Keratinocyte (primary cell): ENCODE data around the gene CFLAR. TPM values are rescaled to one million over a fixed set of nuclear protein-coding genes. Genes with fewer than 3 reads are reported as not detected.

Experiments
- DNase-seq: peaks from one replicate; pipeline ENCODE4 v3.0.0-alpha.2; 2011; ENCODE audit warnings: low read depth, missing footprints, low spot score
- FAIRE-seq: peaks from 2 replicates; lab custom pipeline; 2011; peaks lifted over from hg19 to GRCh38; lab: Jason Lieb, UNC
- H2AFZ ChIP-seq: 2 replicates; pipeline ENCODE4 v1.6.0; 2012; ENCODE audit warnings: low read length, control low read depth, inconsistent platforms; ENCODE audit not compliant: control insufficient read depth
- H3K27ac ChIP-seq: 2 replicates; pipeline ENCODE4 v1.5.1; 2011; ENCODE audit warnings: low read length; ENCODE audit not compliant: control insufficient read depth, insufficient read depth
- H3K27me3 ChIP-seq: 3 replicates; pipeline ENCODE4 v1.6.0; 2011; ENCODE audit warnings: low read length; ENCODE audit not compliant: control insufficient read depth, insufficient read depth; ENCODE audit errors: extremely low read depth
- H3K36me3 ChIP-seq, 2 experiments: 2 replicates in 1 of 2; 3 replicates in 1 of 2; pipeline ENCODE4 v1.5.1; 2011; ENCODE audit warnings: low read length in 2 of 2, mild to moderate bottlenecking in 1 of 2; ENCODE audit not compliant: control insufficient read depth in 2 of 2, insufficient read depth in 2 of 2; ENCODE audit errors: extremely low read depth in 1 of 2
- H3K4me1 ChIP-seq: 3 replicates; pipeline ENCODE4 v1.5.1; 2011; ENCODE audit warnings: low read length; ENCODE audit not compliant: control insufficient read depth, insufficient read depth; ENCODE audit errors: extremely low read depth
- H3K4me2 ChIP-seq: 3 replicates; pipeline ENCODE4 v1.6.0; 2011; ENCODE audit warnings: low read depth, low read length; ENCODE audit not compliant: control insufficient read depth, insufficient read depth; ENCODE audit errors: extremely low read depth
- H3K4me3 ChIP-seq, 3 experiments: fragments of 200-600 bp in 1 of 3; sonication (generic) in 1 of 3; 2 replicates in 2 of 3; 3 replicates in 1 of 3; pipeline ENCODE4 v1.5.1; 2011 to 2016; ENCODE audit warnings: low read length in 3 of 3, mild to moderate bottlenecking in 3 of 3, control low read depth in 2 of 3, inconsistent platforms in 1 of 3, low read depth in 1 of 3, mixed read lengths in 1 of 3, mixed run types in 1 of 3, moderate library complexity in 1 of 3; ENCODE audit not compliant: control insufficient read depth in 2 of 3, insufficient read depth in 2 of 3; ENCODE audit errors: extremely low read depth in 1 of 3
- H3K79me2 ChIP-seq: 2 replicates; pipeline ENCODE4 v1.6.0; 2012; ENCODE audit warnings: low read length; ENCODE audit not compliant: control insufficient read depth, insufficient read depth
- H3K9ac ChIP-seq: 3 replicates; pipeline ENCODE4 v1.6.0; 2011; ENCODE audit warnings: low read length; ENCODE audit not compliant: control insufficient read depth, insufficient read depth; ENCODE audit errors: extremely low read depth
- H3K9me1 ChIP-seq: 3 replicates; pipeline ENCODE4 v1.6.0; 2011; ENCODE audit warnings: low read length; ENCODE audit not compliant: control insufficient read depth, insufficient read depth; ENCODE audit errors: extremely low read depth
- H3K9me3 ChIP-seq: 2 replicates; pipeline ENCODE4 v1.5.1; 2012; ENCODE audit warnings: low read depth, low read length; ENCODE audit not compliant: control insufficient read depth
- H4K20me1 ChIP-seq: 3 replicates; pipeline ENCODE4 v1.6.0; 2011; ENCODE audit warnings: low read length; ENCODE audit not compliant: control insufficient read depth, insufficient read depth; ENCODE audit errors: extremely low read depth
- EZH2 ChIP-seq: IDR thresholded peaks from one replicate; pipeline ENCODE4 v1.6.1; 2012; ENCODE audit warnings: inconsistent platforms, mild to moderate bottlenecking, low read length, moderate library complexity
- dilution Hi-C: fragments of 300-500 bp; cut with MboI; formaldehyde crosslinking; loops from one replicate; pipeline ENCODE4 v1.7.0; 2020; ENCODE audit warnings: low sequenced_read_pairs; ENCODE audit not compliant: extremely low pct_ligation_motif_present
- polyA plus RNA-seq, 5 experiments: library from polyadenylated mRNA; depleted of rRNA in 3 of 5; stranded (reverse) in 3 of 5; stranded (forward) in 1 of 5; unstranded in 1 of 5; fragments of >200 nt; gene quantifications; 1 replicate in 1 of 5; 2 replicates in 3 of 5; 3 replicates in 1 of 5; pipeline versions ENCODE4 v1.2.1 to v1.2.3, GENCODE V29; 2011 to 2012; ENCODE audit warnings: missing spikeins in 2 of 5, low read depth in 1 of 5, low replicate concordance in 1 of 5
- TF ChIP-seq, protein P1 (sequence below), 3 experiments: IDR thresholded peaks in 1 of 3; conservative IDR thresholded peaks in 1 of 3; optimal IDR thresholded peaks in 1 of 3; 2 replicates in 2 of 3; 3 replicates in 1 of 3; pipeline versions ENCODE3 to v1.5.1; 2011; ENCODE audit warnings: low read length in 3 of 3, mild to moderate bottlenecking in 3 of 3, moderate library complexity in 2 of 3, control low read depth in 1 of 3, inconsistent platforms in 1 of 3; ENCODE audit not compliant: insufficient read depth in 2 of 3; ENCODE audit errors: extremely low read depth in 1 of 3

CFLAR gene
- polyA plus RNA-seq, 1 donor (not counting 4 experiments of a cell fraction or from before 2014, with no cell fraction given): 37.3 TPM

DNA sequence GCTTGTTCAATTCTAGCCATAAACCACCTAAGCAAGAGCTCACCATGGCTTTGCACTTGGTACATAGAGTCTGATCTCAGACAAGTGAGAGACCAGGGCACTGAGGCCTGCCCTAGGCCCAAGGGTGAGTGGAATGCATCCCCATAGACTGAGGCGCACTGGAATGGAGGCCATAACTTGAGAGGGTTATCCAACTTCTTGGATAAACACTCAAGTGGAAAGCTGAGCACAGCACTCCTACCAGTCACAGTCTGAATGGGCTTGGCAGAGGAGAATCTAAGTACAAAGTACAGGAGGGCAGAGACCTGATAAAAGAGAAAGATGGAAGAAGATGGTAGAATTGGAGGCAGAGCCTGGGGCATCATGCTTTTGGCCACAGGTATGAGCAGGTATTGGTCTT, 36.6 kb downstream of the CFLAR start:
- peaks cover 8 to 13% of the 10 kb centered on the region in 2 experiments for H3K36me3 ChIP-seq
- FAIRE-seq (no peak), DNase-seq (no peak)
- H3K9me1 ChIP-seq: no peaks in the 10 kb centered on the region
- dilution Hi-C loops: no loop called here
- H3K9ac ChIP-seq: peak overlapping the region; percentile 75
- H3K79me2 ChIP-seq: peaks cover 17% of the 10 kb centered on the region
- no peak for TF ChIP-seq EZH2
- TF ChIP-seq, protein P1, sequence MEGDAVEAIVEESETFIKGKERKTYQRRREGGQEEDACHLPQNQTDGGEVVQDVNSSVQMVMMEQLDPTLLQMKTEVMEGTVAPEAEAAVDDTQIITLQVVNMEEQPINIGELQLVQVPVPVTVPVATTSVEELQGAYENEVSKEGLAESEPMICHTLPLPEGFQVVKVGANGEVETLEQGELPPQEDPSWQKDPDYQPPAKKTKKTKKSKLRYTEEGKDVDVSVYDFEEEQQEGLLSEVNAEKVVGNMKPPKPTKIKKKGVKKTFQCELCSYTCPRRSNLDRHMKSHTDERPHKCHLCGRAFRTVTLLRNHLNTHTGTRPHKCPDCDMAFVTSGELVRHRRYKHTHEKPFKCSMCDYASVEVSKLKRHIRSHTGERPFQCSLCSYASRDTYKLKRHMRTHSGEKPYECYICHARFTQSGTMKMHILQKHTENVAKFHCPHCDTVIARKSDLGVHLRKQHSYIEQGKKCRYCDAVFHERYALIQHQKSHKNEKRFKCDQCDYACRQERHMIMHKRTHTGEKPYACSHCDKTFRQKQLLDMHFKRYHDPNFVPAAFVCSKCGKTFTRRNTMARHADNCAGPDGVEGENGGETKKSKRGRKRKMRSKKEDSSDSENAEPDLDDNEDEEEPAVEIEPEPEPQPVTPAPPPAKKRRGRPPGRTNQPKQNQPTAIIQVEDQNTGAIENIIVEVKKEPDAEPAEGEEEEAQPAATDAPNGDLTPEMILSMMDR (optimal IDR thresholded peaks at IDR 0.05 in 1 of 3, IDR thresholded peaks at IDR 0.05 in 1 of 3, conservative IDR thresholded peaks at IDR 0.05 in 1 of 3; ENCODE audit: extremely low read depth in 1 of 3, insufficient read depth in 2 of 3, low read length in 3 of 3): no peak
- H3K27me3 ChIP-seq: no peaks in the 10 kb centered on the region
- no peaks in the 10 kb centered on the region for H3K9me3 ChIP-seq
- peak overlapping the region; percentile 96 for H3K27ac ChIP-seq
- H2AFZ ChIP-seq: no peak overlapping the region
- H4K20me1 ChIP-seq: no peaks in the 10 kb centered on the region
- no peak overlapping the region for H3K4me2 ChIP-seq
- no peak overlapping the region for H3K4me3 ChIP-seq
- peaks cover 52% of the 10 kb centered on the region for H3K4me1 ChIP-seq

DNA sequence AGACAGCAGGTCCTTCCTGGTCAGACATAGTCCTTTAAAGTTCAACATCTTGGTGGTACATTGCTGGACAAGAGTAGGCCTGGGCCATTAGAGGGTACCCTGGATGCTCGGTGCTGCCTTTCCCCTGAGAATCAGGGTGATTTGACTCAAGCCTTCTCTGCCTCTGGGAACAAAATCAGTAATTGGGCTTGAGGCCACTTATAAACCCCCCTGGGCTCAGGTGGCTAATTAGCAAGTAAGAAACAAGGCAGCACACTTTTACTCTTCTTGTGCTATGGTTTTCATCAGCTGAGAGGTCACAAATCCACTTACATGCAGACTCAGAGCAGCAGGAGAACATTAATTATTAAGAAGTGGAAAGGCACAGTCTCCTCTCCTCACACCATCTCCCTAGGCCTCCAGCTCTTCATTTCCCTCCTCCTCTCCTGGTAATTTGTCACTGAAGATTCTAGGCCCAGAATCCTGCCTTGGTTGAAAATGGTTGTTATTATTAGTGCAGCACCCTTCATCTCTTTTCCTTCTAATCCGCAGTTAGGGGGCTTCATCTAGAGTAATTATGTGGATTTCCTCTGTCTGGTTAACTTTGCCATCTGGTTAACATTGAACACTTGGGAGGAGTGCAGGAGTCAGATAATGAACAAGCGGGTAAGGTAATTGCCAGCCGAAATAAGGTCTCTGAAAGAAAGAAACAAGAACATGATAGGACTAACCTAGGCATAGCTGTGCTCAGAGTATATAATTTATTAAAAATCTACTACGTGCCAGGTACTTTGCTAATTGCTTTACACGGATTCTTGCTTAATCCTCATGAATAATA, 37.2 kb downstream of the CFLAR start:
- H3K9ac ChIP-seq: no peak overlapping the region
- H3K4me1 ChIP-seq: peaks cover 53% of the 10 kb centered on the region
- H3K4me3 ChIP-seq: no peak overlapping the region
- H3K9me1 ChIP-seq: no peaks in the 10 kb centered on the region
- peaks cover 17% of the 10 kb centered on the region for H3K79me2 ChIP-seq
- TF ChIP-seq EZH2: no peak
- peak overlapping the region; percentile 96 for H3K27ac ChIP-seq
- no peaks in the 10 kb centered on the region for H3K27me3 ChIP-seq
- FAIRE-seq (no peak), DNase-seq (no peak)
- peaks cover 12 to 13% of the 10 kb centered on the region in 2 experiments for H3K36me3 ChIP-seq
- H3K9me3 ChIP-seq: no peaks in the 10 kb centered on the region
- dilution Hi-C loops: no loop called here
- no peak overlapping the region for H3K4me2 ChIP-seq
- no peaks in the 10 kb centered on the region for H4K20me1 ChIP-seq
- no peak overlapping the region for H2AFZ ChIP-seq
